BE2C (cell line): ENCODE results near the gene PRICKLE2.

Source experiments
- DNase-seq: peaks from one replicate; pipeline ENCODE4 v3.0.0-alpha.2; 2020
- H3K27me3 ChIP-seq: fragments of 250-450 bp; sonication (Bioruptor Pico); 2 replicates; pipeline ENCODE4 v1.5.1; 2020; ENCODE audit warnings: mild to moderate bottlenecking
- H3K36me3 ChIP-seq: fragments of 250-450 bp; sonication (Bioruptor Pico); 2 replicates; pipeline ENCODE4 v1.5.1; 2020; ENCODE audit warnings: mild to moderate bottlenecking
- H3K4me1 ChIP-seq: fragments of 250-450 bp; sonication (Bioruptor Pico); 2 replicates; pipeline ENCODE4 v1.5.1; 2020
- H3K4me3 ChIP-seq: 2 replicates; pipeline ENCODE4 v1.5.1; 2011; ENCODE audit warnings: low read depth, low read length
- H3K9me3 ChIP-seq: fragments of 250-450 bp; sonication (Bioruptor Pico); 2 replicates; pipeline ENCODE4 v1.5.1; 2020
- CTCF ChIP-seq: IDR thresholded peaks from 2 replicates; pipeline ENCODE4 v1.5.1; 2012; ENCODE audit warnings: mild to moderate bottlenecking, low read depth, low read length

The PRICKLE2 gene

GRCh38 chr3:64195789-64196188 lies 29.5 kb downstream of the PRICKLE2 start:
- no peak for TF ChIP-seq CTCF
- Histone ChIP-seq H3K36me3 (no peaks in the 10 kb centered on the region), H3K9me3 (no peaks in the 10 kb centered on the region), H3K27me3 (no peaks in the 10 kb centered on the region), H3K4me1 (no peaks in the 10 kb centered on the region), H3K4me3 (no peak overlapping the region)
- no peak for DNase-seq

- peaks cover 15% of the 10 kb centered on the region for H3K4me1 ChIP-seq
- no peak for DNase-seq
- no peak for TF ChIP-seq CTCF
- H3K9me3 ChIP-seq: no peaks in the 10 kb centered on the region
- no peaks in the 10 kb centered on the region for H3K36me3 ChIP-seq
- no peak overlapping the region for H3K4me3 ChIP-seq
- no peaks in the 10 kb centered on the region for H3K27me3 ChIP-seq
Measured at GRCh38 chr3:64191822-64192221, 33.4 kb downstream of the PRICKLE2 start.

- Histone ChIP-seq H3K27me3 (no peaks in the 10 kb centered on the region), H3K36me3 (no peaks in the 10 kb centered on the region), H3K4me3 (no peak overlapping the region), H3K9me3 (no peaks in the 10 kb centered on the region), H3K4me1 (peaks cover 21% of the 10 kb centered on the region)
- DNase-seq: no peak
- TF ChIP-seq CTCF: no peak
Measured at GRCh38 chr3:64190517-64191515, 34.5 kb downstream of the PRICKLE2 start.

- Histone ChIP-seq H3K4me3 (no peak overlapping the region), H3K4me1 (peaks cover 21% of the 10 kb centered on the region), H3K27me3 (no peaks in the 10 kb centered on the region), H3K36me3 (no peaks in the 10 kb centered on the region), H3K9me3 (no peaks in the 10 kb centered on the region)
- TF ChIP-seq CTCF: no peak
- DNase-seq: no peak
Measured at GRCh38 chr3:64188810-64189560, 36.3 kb downstream of the PRICKLE2 start.

GRCh38 chr3:64187065-64187959 lies 38.0 kb downstream of the PRICKLE2 start:
- no peak for TF ChIP-seq CTCF
- Histone ChIP-seq H3K4me1 (peaks cover 21% of the 10 kb centered on the region), H3K36me3 (no peaks in the 10 kb centered on the region), H3K27me3 (no peaks in the 10 kb centered on the region), H3K9me3 (no peaks in the 10 kb centered on the region), H3K4me3 (no peak overlapping the region)
- DNase-seq: peak; percentile 35
